ENCODE data around the gene NCR3LG1. TPM values are rescaled to one million over a fixed set of nuclear protein-coding genes. Genes with fewer than 3 reads are reported as not detected.

The NCR3LG1 gene
- total and polyA plus RNA-seq, 2 donors (not counting 3 experiments of a cell fraction or from before 2014, with no cell fraction given): 2.2 to 8.1 TPM

GRCh38 chr11:17369684-17370243, 18.2 kb downstream of the NCR3LG1 start:
- DNase-seq (ENCODE audit: low read depth, low spot score) (no peak), FAIRE-seq (no peak)
- POLR2A ChIA-PET: no interaction called here
- H3K27ac ChIP-seq (ENCODE audit: insufficient read depth, low read depth, low read length): no peak overlapping the region
- CTCF ChIA-PET: no interaction called here
- no peak overlapping the region for H2AFZ ChIP-seq (ENCODE audit: low read depth, low read length)
- H3K9ac ChIP-seq (replicated peaks; ENCODE audit: extremely low read depth, insufficient read depth, low read length): no peak overlapping the region
- dilution Hi-C loops (cut with MboI; ENCODE audit: extremely low pct_ligation_motif_present, low sequenced_read_pairs): no loop called here
- no peaks in the 10 kb centered on the region for H4K20me1 ChIP-seq (replicated peaks; ENCODE audit: control insufficient read depth, extremely low read depth, insufficient read depth, low read length)
- no peaks in the 10 kb centered on the region for H3K79me2 ChIP-seq (ENCODE audit: control insufficient read depth, insufficient read depth, low read length)
- BruUV-seq (replicated peaks): no TSS peak
- H3K9me1 ChIP-seq (replicated peaks; ENCODE audit: control insufficient read depth, extremely low read depth, insufficient read depth, low read length): no peaks in the 10 kb centered on the region
- intact Hi-C loops (cut with micrococcal nuclease): no loop called here
- no peak for TF ChIP-seq POLR2A (IDR thresholded peaks at IDR 0.05; ENCODE audit: low read depth, low read length)
- peaks cover 0 to 2% of the 10 kb centered on the region in 2 experiments for H3K36me3 ChIP-seq (ENCODE audit: control insufficient read depth in 2 of 2, extremely low read depth in 1 of 2, insufficient read depth in 2 of 2, low read length in 2 of 2)
- peaks cover 13% of the 10 kb centered on the region for H3K9me3 ChIP-seq (replicated peaks; ENCODE audit: control insufficient read depth, insufficient read depth, low read length)
- no peaks in the 10 kb centered on the region for H3K27me3 ChIP-seq (ENCODE audit: control insufficient read depth in 2 of 2, insufficient read depth in 2 of 2, low read length in 2 of 2)
- H3K4me1 ChIP-seq (ENCODE audit: control insufficient read depth, extremely low read depth, insufficient read depth, low read length): no peaks in the 10 kb centered on the region
- H3K4me2 ChIP-seq (ENCODE audit: insufficient read depth, low read length): no peak overlapping the region
- no peak overlapping the region for H3K4me3 ChIP-seq (replicated peaks in 1 of 3; ENCODE audit: insufficient read depth in 1 of 3, low read depth in 1 of 3, low read length in 3 of 3)

DNA sequence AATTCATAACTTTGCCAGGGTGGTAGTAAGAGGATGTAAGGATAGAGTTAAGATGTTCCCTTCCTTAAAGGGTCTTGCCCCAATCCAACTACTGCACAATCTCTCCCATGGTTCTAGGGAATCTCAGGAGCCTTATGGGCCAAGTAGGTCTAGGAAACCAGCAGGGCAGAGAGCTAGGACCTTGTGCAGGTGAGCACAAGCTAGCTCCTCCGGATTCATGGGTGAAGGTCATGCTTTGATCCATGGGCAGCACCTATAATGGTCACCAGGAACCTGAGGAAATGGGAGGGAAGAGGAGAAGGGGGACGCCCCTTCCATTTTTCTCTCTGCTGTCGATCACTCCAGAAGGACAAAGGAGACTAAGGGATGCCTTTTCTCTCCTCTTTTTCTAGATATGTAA, 20.0 kb downstream of the NCR3LG1 start:
- POLR2A ChIA-PET: no interaction called here

More for the DNA sequence above, 20.0 kb downstream of the NCR3LG1 start:
- Histone ChIP-seq H3K9ac (replicated peaks; ENCODE audit: extremely low read depth, insufficient read depth, low read length) (no peak overlapping the region), H3K27ac (ENCODE audit: insufficient read depth, low read depth, low read length) (no peak overlapping the region), H3K4me3 (replicated peaks in 1 of 3; ENCODE audit: insufficient read depth in 1 of 3, low read depth in 1 of 3, low read length in 3 of 3) (no peak overlapping the region), H3K9me1 (replicated peaks; ENCODE audit: control insufficient read depth, extremely low read depth, insufficient read depth, low read length) (no peaks in the 10 kb centered on the region), H3K27me3 (ENCODE audit: control insufficient read depth in 2 of 2, insufficient read depth in 2 of 2, low read length in 2 of 2) (no peaks in the 10 kb centered on the region), H4K20me1 (replicated peaks; ENCODE audit: control insufficient read depth, extremely low read depth, insufficient read depth, low read length) (no peaks in the 10 kb centered on the region), H3K36me3 (ENCODE audit: control insufficient read depth in 2 of 2, extremely low read depth in 1 of 2, insufficient read depth in 2 of 2, low read length in 2 of 2) (peaks cover 0 to 2% of the 10 kb centered on the region in 2 experiments), H3K9me3 (replicated peaks; ENCODE audit: control insufficient read depth, insufficient read depth, low read length) (peaks cover 13% of the 10 kb centered on the region), H3K4me2 (ENCODE audit: insufficient read depth, low read length) (no peak overlapping the region), H3K4me1 (ENCODE audit: control insufficient read depth, extremely low read depth, insufficient read depth, low read length) (no peaks in the 10 kb centered on the region), H3K79me2 (ENCODE audit: control insufficient read depth, insufficient read depth, low read length) (no peaks in the 10 kb centered on the region), H2AFZ (ENCODE audit: low read depth, low read length) (no peak overlapping the region)
- no peak for DNase-seq (ENCODE audit: low read depth, low spot score)
- TF ChIP-seq MAX (IDR thresholded peaks at IDR 0.05; ENCODE audit: insufficient read depth, insufficient read length): no peak
- no peak for TF ChIP-seq POLR2A (IDR thresholded peaks at IDR 0.05; ENCODE audit: low read depth, low read length)
- TF ChIP-seq JUN (IDR thresholded peaks at IDR 0.05; ENCODE audit: borderline replicate concordance, insufficient read depth, insufficient read length, low read depth): no peak
- no peak for TF ChIP-seq MYC (IDR thresholded peaks at IDR 0.05; ENCODE audit: low read depth, low read length)
- no peak for TF ChIP-seq POLR2AphosphoS5 (IDR thresholded peaks at IDR 0.05; ENCODE audit: insufficient read depth, low read depth, low read length)
- no peak for TF ChIP-seq FOS (IDR thresholded peaks at IDR 0.05; ENCODE audit: borderline replicate concordance, insufficient read depth, low read length)
- TF ChIP-seq GATA2 (IDR thresholded peaks at IDR 0.05; ENCODE audit: insufficient read depth, insufficient read length, low read depth, low read length): no peak
- TF ChIP-seq, protein P1, sequence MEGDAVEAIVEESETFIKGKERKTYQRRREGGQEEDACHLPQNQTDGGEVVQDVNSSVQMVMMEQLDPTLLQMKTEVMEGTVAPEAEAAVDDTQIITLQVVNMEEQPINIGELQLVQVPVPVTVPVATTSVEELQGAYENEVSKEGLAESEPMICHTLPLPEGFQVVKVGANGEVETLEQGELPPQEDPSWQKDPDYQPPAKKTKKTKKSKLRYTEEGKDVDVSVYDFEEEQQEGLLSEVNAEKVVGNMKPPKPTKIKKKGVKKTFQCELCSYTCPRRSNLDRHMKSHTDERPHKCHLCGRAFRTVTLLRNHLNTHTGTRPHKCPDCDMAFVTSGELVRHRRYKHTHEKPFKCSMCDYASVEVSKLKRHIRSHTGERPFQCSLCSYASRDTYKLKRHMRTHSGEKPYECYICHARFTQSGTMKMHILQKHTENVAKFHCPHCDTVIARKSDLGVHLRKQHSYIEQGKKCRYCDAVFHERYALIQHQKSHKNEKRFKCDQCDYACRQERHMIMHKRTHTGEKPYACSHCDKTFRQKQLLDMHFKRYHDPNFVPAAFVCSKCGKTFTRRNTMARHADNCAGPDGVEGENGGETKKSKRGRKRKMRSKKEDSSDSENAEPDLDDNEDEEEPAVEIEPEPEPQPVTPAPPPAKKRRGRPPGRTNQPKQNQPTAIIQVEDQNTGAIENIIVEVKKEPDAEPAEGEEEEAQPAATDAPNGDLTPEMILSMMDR (IDR thresholded peaks at IDR 0.05; ENCODE audit: extremely low read depth in 1 of 2, insufficient read depth in 1 of 2, low read depth in 1 of 2, low read length in 2 of 2): no peak
- no peak for TF ChIP-seq EZH2 (IDR thresholded peaks at IDR 0.05; ENCODE audit: borderline replicate concordance, low read depth, low read length, severe bottlenecking)
- dilution Hi-C loops (cut with MboI; ENCODE audit: extremely low pct_ligation_motif_present, low sequenced_read_pairs): no loop called here
- BruUV-seq (replicated peaks): no TSS peak
- no peak for FAIRE-seq
- intact Hi-C loops (cut with micrococcal nuclease): no loop called here
- CTCF ChIA-PET: no interaction called here

All from endothelial cell of umbilical vein (primary cell).